ENCODE data around the gene KLRF1.

KLRF1 gene, protein sequence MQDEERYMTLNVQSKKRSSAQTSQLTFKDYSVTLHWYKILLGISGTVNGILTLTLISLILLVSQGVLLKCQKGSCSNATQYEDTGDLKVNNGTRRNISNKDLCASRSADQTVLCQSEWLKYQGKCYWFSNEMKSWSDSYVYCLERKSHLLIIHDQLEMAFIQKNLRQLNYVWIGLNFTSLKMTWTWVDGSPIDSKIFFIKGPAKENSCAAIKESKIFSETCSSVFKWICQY

DNA sequence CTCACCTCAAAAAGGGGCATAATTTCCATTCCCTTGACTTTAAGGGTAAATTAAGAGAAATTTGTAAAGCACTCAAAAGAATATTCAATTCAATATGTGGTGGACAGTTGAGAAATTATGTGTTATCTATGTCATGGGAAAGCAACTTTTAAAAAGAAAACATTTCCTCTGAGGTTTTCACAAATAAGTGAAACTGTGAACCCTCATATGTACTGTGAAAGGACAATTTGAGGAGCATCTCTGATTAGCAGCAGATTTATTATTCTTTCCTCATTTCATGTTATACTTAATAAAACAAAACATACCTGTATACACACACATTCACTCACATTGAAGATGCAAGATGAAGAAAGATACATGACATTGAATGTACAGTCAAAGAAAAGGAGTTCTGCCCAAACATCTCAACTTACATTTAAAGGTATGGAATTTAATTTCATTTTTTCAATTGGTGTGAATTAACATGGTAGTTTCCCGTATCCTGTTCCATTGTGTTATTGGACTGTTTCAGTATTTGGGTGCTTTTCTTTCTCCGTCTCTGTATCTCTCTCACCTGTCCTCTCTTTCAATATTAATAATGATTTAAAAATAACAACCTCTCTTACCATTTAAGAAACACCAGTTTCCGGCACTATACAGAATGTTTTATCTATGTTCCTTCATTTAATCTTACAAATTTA lies at the start of gene KLRF1:
Gene KLRF1 (plus strand): TSS at position 273 of the 680 bp plus-strand sequence. CDS start 64 bp downstream, at position 337.
- DNase-seq: no peak

- no peak for DNase-seq
Measured at GRCh38 chr12:9779209-9779608, 48.1 kb upstream of the KLRF1 start.

DNA sequence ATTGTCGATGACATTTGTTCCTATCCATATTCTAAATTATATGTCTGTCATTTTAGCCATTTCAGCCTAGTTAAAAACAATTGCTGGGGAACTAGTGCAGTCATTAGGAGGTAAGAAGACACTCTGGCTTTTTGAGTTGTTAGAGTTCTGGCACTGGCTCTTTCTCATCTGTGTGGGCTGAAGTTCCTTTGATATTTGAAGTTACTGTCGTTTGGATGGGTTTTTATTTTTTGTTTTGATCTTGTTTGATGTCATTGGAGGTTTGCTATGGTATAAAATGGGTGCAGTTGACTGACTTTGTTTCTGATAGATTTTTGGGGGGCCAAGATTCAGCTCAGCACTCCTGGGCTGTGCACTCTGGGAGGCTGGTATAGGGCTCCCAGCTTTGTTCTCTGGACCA lies 45.9 kb upstream of the KLRF1 start:
- DNase-seq: peak; percentile 13

GRCh38 chr12:9782547-9783382 lies 44.5 kb upstream of the KLRF1 start:
- DNase-seq: no peak

- no peak for DNase-seq
Measured at GRCh38 chr12:9784326-9784725, 43.0 kb upstream of the KLRF1 start.

DNA sequence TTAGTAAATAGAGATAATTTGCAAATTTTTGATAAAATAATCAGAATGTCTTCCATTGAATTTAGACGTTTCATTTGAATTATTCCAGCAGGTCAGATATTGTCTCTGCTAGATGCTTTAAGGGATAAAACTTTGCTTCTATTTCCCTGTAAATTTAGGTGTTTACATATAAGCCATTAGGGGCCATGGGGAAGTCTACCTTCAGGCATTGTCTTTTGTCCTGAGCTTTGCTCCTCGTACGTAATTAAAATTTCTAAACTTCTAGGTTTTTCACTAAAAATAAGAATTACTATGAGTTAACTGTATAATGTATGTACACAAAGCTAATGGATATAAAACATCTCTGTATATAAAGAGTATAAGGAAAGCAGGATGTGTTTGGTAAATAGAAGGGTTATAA lies 42.5 kb upstream of the KLRF1 start:
- no peak for DNase-seq

GRCh38 chr12:9786726-9787717 lies 40.3 kb upstream of the KLRF1 start:
- no peak for DNase-seq

DNA sequence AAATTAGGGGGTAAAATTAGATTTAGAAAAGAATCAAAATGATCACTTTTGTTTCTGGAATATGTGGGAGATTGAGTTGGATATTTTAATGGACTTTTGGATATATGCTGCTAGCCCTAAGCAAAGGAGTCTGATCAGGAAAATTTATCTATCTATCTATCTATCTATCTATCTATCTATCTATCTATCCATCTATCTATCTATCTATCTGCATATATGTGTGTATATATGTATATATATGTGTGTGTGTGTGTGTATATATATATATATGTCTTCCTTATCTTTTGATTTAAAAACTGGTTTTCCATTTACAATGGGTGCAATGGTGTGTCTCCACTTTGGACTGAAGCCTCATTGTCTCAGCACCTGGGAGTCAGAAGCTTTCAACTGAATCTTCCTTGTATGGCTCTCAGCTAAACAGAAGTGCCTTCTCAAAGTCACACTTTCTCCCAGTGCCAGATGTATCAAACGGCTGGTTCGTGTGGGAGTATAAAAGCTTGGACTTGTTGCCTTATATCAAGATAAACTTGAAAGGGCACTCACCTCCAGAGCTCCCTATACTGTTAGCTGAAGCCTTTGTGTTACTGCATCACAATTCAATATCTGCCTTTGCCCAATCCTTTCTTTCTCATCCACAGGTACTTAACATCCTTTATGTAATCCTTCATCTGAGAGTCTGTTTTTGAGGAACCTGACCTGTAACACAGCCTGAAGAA lies 34.9 kb upstream of the KLRF1 start:
- DNase-seq: no peak

DNA sequence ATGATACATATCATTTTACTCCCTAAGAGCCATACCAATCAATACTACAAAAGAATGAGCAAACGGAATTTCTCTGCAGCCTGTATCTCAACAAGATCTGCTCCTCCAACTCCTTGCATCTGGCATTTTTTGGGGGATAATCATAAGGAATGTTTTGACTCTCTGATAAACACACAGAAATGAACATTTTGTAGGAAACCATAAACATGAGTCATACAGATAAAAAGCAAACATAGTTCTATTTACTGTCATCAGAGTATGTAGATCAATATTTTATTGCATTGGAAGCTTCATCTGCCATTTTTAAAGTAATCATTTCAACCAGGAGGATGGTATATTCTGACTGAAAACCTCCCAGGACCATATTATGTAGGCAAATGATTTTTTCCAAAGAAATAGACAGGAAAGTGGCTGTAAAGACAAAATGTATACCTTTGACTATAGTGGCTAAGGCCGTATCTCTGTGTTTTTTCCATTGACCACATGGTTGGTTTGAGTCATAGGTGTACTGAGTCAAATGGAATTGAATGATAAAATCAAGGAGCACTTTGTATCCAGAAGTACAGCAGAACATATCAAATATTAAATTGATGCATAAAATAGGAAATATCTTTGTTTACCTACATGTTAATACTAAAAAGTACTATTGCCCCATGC lies 34.2 kb upstream of the KLRF1 start:
- no peak for DNase-seq

DNA sequence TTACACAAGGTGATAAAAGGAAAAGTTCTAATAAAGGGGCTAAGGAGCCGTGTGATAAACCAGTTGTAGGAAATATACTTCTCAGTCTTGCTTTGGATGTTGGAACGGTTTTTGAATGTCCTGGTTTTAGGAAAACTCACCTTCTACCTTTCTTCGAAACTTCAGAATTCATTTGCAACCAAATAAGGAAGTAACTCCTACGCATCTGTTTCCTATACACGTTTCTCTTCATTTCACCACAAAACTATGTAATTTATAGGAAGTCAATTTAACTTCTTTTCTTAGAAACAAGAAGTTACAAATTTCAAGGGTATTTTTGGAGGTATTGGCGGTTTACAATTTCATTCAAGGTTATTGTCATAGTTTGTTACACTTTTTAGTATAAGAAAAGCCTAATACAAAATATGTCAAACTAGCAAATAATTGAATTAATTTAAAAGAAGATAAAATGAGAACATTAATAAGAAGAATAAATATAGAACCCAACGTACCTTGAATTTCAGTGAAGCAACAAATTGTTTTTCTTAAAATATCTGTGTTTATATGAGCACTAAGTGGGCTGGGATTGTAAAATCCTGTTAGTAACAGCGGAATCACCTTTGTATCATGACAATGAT lies 33.4 kb upstream of the KLRF1 start:
- DNase-seq: peak; percentile 68

DNA sequence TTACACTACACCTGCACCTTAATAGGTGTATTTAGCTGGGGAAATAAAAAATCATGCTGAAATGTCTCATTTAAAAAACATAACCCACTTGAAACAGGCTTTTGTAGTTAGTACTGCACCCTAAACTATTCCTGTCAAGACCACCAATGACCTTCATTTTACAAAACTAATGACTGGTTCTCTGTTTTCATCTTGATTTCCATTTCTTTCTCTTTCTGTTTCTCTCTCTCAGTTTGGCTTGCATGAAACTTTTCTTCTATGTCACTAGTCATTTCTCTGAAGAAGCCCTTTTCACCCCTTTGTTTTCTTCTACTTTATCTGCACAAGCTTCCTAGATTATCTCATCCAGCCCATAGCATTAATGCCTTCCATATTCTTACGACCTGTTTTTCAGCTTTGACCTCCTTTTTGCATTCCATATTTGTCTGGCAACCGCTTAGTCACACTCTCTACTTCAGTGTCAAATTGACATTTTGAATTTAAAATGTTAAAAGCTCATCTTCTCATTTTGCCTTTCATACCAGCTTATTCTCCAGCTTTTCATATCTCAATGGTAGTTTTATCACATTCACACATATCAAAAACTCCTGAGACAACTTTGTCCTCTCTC lies 32.7 kb upstream of the KLRF1 start:
- DNase-seq: peak; percentile 39

- DNase-seq: no peak
Measured at GRCh38 chr12:9795945-9796344, 31.3 kb upstream of the KLRF1 start.

GRCh38 chr12:9796346-9796745 lies 30.9 kb upstream of the KLRF1 start:
- DNase-seq: peak; percentile 75

GRCh38 chr12:9796971-9797370 lies 30.3 kb upstream of the KLRF1 start:
- DNase-seq: peak; percentile 30

DNA sequence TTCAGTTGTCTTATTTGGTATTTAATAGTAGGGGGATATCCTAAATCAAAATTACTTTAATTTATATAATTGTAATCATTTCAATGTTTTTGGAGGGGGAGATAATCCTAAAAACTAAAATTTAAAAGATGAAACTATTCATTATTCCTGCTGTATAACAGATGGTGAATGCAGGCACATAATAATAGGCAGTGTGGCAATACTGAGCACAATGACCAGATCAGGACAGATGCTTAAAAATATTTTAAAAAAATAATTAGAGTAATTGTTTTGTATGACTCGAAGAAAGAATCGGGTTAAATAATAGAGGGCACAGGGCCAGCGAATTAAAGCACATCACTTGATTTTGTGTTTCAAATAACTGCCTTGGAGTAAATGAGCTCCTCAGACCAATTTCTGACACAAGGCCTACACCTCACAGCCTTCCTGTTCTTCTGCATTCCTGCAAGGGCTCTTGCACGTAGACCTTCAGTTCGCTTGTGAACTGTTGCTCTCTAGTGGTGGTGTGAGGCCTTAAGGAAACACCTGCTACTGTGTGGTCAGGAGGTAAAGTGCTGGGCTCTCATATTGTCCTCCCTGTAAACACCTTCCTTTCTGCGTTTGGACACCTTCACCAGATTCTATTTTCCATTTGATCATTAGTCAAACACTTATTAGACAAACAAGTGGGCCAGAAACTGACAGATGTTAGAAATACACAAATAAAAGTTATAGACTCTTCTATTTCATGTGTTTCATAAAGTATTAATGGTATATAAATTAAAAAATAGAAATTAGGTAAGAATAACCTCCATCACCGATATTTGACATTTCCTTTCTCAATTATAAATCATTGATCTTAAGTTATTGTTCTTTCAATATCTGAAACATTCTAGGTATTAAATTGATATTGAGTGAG lies 29.3 kb upstream of the KLRF1 start:
- DNase-seq: peak; percentile 88

DNA sequence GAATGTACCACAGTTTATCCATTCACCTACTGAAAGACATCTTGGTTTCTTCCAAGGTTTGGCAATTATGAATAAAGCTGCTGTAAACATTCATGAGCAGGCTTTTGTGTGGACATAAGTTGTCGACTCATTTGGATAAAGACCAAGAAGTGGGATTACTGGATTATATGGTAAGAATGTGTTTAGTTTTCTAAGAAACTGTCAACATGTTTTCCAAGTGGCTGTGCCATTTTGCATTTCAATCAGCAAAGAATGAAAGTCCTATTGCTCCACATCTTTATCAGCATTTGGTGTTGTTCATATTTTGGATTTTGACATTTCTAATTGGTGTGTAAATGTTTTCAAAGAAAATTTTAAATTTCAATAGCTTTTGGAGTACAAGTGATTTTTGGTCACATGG lies 27.3 kb upstream of the KLRF1 start:
- no peak for DNase-seq

DNA sequence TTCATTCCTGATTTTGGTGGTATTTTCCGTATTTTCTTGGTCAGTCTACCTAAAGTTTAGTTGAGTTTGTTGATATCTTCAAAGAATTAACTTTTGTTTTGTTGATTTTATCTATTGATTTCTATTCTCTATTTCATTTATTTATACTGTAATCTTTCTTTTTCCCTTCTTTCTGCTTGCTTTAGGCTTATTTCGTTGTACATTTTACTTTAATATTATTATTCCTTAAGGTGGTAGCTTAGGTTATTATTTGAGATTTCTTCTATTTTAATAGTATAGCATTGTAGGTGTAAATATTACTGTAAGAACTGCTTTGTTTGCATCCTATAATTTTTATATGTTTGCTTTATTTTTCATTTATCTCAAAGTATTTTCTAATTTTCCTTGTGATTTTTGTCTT lies 21.4 kb upstream of the KLRF1 start:
- no peak for DNase-seq

DNA sequence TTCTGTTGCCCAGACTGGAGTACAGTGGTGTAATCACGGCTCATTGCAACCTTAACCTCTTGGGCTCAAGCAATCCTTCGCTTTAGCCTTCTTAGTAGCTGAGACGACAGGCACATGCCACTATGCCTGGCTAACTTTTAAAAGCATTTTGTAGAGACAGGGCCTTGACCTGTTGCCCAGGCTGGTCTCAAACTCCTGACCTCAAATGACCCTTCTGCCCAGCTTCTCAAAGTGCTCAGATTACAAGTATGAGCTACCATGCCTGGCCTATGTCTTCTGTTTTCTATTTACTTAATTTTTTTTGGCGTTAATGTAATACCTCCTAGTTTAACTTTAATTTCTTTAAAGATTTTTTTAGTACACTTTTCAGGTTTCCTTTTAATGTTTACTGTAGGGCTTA lies 20.6 kb upstream of the KLRF1 start:
- no peak for DNase-seq

DNA sequence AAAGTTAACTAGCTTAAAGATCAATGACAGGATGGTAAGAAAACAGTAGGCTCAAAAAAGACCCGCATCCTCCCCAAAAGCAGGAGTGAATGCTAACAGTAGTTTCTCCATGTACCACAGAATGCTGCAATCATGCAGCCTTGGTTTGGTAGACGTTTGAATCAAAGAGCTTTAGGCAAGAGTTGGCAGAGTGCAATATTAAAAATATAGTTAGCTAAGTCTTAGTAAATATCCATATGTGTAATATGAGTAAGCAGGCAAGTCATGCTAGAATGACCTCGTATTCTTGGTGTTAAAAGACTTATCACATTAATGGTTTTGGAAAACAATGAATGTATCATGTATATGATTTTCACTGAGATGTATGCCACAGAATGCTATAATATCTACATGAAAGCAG lies 18.8 kb upstream of the KLRF1 start:
- no peak for DNase-seq
